ENCODE results near the gene RDH12. TPM values are rescaled to one million over a fixed set of nuclear protein-coding genes. Genes with fewer than 3 reads are reported as not detected.

Gene RDH12
- total RNA-seq, 4 donors from 2014 or later = 0.13 TPM; not detected in 3

- in situ Hi-C loops (cut with MboI; ENCODE audit: low sequenced_read_pairs in 4 of 4) (no loop called here), intact Hi-C loops (cut with DNase I; ENCODE audit: low total_unique reads) (no loop called here)
- peaks cover 3 to 5% of the 10 kb centered on the region in 2 donors for H3K4me1 ChIP-seq
- TF ChIP-seq CTCF (IDR thresholded peaks at IDR 0.05 in 4 of 5, conservative IDR thresholded peaks at IDR 0.05 in 1 of 5) (no peak), POLR2A (IDR thresholded peaks at IDR 0.05) (no peak)
- H3K27ac ChIP-seq = no peak overlapping the region
- no peak overlapping the region for H3K4me3 ChIP-seq
- ATAC-seq (no peak), DNase-seq (no peak)
- H3K27me3 ChIP-seq = no peaks in the 10 kb centered on the region
- no peaks in the 10 kb centered on the region for H3K9me3 ChIP-seq
- peaks cover 0 to 56% of the 10 kb centered on the region in 2 donors for H3K36me3 ChIP-seq
These were observed 46.6 kb downstream of the RDH12 start for GRCh38 chr14:67748312-67748711.

GRCh38 chr14:67749341-67750084, 47.8 kb downstream of the RDH12 start:
- H3K27ac ChIP-seq = no peak overlapping the region
- ATAC-seq = no peak

GRCh38 chr14:67756496-67756895, 54.8 kb downstream of the RDH12 start:
- Histone ChIP-seq H3K9me3 (no peaks in the 10 kb centered on the region), H3K4me1 (no peaks in the 10 kb centered on the region), H3K27me3 (no peaks in the 10 kb centered on the region), H3K4me3 (no peak overlapping the region), H3K36me3 (peaks cover 0 to 57% of the 10 kb centered on the region in 2 donors), H3K27ac (no peak overlapping the region)
- in situ Hi-C loops (cut with MboI; ENCODE audit: low sequenced_read_pairs in 4 of 4) = no loop called here
- no peak for DNase-seq
- intact Hi-C loops (cut with DNase I; ENCODE audit: low total_unique reads) = no loop called here
- TF ChIP-seq POLR2A (IDR thresholded peaks at IDR 0.05) (no peak), CTCF (IDR thresholded peaks at IDR 0.05 in 4 of 5, conservative IDR thresholded peaks at IDR 0.05 in 1 of 5) (no peak)
- ATAC-seq = no peak

More at GRCh38 chr14:67749341-67750084, 47.8 kb downstream of the RDH12 start:
- peaks cover 0 to 68% of the 10 kb centered on the region in 2 donors for H3K36me3 ChIP-seq
- no peak for TF ChIP-seq POLR2A (IDR thresholded peaks at IDR 0.05)
- TF ChIP-seq CTCF (IDR thresholded peaks at IDR 0.05 in 4 of 5, conservative IDR thresholded peaks at IDR 0.05 in 1 of 5) = no peak
- H3K9me3 ChIP-seq = no peaks in the 10 kb centered on the region
- H3K4me1 ChIP-seq = no peaks in the 10 kb centered on the region
- intact Hi-C loops (cut with DNase I; ENCODE audit: low total_unique reads) = no loop called here
- DNase-seq = no peak
- H3K4me3 ChIP-seq = no peak overlapping the region
- in situ Hi-C loops (cut with MboI; ENCODE audit: low sequenced_read_pairs in 4 of 4) = no loop called here
- H3K27me3 ChIP-seq = no peaks in the 10 kb centered on the region

DNA sequence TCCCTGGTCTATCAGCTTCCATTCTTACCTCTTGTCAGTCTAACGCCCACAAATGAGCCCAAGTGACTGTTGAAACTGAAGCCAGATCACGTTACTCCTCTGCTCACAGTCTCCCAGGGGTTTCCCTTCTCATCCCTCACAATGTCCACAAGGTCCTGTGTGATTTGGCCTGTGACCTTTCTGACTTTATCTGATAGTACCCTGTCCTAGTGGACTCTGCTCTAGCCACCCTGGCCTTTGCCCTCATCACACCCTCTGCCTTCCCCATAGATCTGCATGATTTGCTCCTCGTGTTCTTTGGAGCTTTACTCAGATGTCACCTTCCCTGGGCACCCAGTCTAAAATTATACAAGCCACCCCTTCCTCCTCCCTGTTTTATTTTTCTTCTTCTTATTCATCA, 55.5 kb downstream of the RDH12 start:
- no peaks in the 10 kb centered on the region for H3K9me3 ChIP-seq
- no peaks in the 10 kb centered on the region for H3K4me1 ChIP-seq
- H3K4me3 ChIP-seq = no peak overlapping the region
- peaks cover 0 to 58% of the 10 kb centered on the region in 2 donors for H3K36me3 ChIP-seq
- H3K27me3 ChIP-seq = no peaks in the 10 kb centered on the region
- no peak for ATAC-seq
- intact Hi-C loops (cut with DNase I; ENCODE audit: low total_unique reads) = no loop called here
- in situ Hi-C loops (cut with MboI; ENCODE audit: low sequenced_read_pairs in 4 of 4) = no loop called here
- TF ChIP-seq CTCF (IDR thresholded peaks at IDR 0.05 in 4 of 5, conservative IDR thresholded peaks at IDR 0.05 in 1 of 5) (no peak), POLR2A (IDR thresholded peaks at IDR 0.05) (no peak)
- no peak overlapping the region for H3K27ac ChIP-seq
- DNase-seq = no peak

Data from gastrocnemius medialis (tissue), 4 donors.